HG02884 (cell line): ENCODE results near the gene METRNL.
"Not testable (repeated sequence)": the region's sequence is repeated elsewhere in the genome, so short reads cannot be mapped to it uniquely, and the experiment has no call there.

Source experiments
- ATAC-seq: cut with Tn5 transposase; IDR thresholded peaks from one replicate; pipeline ENCODE4 v1.9.1; 2021; ENCODE audit warnings: mild to moderate bottlenecking, moderate library complexity; ENCODE audit not compliant: unreplicated experiment

The METRNL gene

DNA sequence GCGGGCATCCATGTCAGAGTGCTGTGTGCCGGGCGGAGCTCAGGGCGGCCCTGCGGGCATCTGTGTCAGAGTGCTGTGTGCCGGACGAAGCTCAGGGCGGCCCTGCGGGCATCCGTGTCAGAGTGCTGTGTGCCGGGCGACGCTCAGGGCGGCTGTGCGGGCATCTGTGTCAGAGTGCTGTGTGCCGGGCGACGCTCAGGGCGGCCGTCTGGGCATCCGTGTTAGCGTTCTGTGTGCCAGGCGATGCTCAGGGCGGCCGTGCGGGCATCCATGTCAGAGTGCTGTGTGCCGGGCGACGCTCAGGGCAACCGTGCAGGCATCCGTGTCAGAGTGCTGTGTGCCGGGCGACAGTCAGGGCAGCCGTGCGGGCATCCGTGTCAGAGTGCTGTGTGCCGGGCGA, 55.0 kb downstream of the METRNL start:
- ATAC-seq: not testable (repeated sequence)

DNA sequence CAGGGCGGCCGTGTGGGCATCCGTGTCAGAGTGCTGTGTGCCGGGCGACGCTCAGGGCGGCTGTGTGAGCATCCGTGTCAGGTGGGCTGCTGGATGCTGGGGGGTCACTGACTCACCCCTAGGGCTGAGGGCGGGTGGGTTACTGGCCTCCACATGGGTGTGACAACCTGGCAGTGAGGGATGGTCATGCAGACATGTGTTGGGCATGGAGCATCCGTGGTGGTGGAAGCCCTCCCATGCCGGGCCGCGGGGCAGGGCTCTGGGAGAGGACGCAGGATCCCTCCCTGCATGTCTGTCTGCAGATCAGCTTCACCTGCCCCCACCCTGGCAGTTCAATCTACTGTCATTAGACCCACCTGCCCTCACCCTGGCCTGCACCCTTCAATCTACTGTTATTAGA, 56.3 kb downstream of the METRNL start:
- ATAC-seq: no peak

DNA sequence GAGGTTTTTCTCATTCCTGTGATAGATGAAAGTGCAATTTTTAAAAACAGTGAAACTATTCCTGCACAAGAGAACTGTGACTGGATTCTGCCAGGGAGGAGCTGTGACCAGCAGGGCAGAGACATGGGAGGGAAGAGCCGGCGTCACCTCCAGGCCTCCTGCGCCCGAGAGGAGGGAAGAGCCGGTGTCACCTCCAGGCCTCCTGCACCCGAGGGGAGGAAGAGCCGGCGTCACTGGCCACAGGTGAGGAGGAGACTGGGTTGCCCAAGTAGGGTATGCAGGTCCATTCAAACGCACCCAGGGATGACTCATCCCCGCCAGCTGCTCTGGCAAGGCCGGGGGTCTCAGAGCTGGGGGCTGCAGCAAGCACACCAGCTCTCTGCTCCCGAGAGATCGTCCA, 56.7 kb downstream of the METRNL start:
- no peak for ATAC-seq

DNA sequence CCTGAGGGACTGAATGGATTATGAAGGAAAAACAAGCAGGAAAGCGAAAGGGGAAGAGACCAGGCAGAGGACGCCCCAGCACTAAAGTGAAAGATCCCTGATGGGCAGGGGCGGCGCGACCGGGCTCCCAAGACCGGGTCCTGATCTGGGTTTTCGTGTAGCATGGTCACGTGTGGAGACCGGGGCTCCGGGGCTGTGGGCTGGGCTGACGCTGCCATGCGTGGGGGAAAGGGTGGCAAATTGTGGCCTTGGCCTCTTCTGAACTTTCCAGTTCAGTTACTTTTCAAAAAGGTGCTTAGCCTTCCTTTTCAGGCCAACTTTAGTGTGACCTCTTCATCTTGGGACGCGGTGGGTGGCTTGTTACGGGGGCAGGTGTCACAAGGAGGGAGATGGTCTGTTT, 57.5 kb downstream of the METRNL start:
- no peak for ATAC-seq

DNA sequence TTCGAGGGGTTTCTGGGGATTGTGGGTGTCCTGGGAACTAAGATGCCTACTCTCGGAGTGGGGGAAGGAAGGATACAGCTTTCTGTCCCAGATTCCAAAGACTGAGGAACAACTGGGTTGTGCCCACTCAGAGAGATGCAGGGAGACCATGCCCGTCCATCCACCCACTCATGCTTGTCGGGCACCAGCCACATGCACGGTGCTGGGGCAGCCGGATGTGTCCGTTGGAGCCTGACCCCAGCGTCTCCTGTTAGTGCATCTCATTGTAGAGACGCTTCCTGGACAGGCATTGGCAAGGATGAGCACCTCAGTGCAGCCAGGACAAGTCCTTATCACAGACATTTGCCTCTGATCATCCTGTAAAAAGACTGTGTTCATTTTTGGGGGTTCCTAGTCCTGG, 58.1 kb downstream of the METRNL start:
- ATAC-seq: no peak

DNA sequence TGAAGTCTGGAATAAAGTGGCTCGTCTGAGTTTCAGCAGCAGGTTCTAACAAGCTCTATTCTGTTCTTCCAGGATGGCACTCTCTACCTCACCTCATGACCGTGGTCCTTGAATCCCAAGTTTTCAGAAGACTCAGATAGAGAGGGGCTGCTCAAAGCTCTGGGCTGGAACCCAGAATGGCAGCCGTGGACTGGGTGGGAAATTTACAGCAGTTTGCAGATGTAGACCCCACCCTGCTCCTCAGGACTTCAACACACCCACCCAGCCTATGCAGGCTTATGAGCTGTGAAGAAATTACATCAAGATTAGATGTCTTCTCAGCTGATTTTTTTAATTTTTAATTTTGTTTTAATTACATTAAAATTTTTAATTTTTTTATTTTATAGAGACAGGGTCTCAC, 59.4 kb downstream of the METRNL start:
- ATAC-seq: no peak

DNA sequence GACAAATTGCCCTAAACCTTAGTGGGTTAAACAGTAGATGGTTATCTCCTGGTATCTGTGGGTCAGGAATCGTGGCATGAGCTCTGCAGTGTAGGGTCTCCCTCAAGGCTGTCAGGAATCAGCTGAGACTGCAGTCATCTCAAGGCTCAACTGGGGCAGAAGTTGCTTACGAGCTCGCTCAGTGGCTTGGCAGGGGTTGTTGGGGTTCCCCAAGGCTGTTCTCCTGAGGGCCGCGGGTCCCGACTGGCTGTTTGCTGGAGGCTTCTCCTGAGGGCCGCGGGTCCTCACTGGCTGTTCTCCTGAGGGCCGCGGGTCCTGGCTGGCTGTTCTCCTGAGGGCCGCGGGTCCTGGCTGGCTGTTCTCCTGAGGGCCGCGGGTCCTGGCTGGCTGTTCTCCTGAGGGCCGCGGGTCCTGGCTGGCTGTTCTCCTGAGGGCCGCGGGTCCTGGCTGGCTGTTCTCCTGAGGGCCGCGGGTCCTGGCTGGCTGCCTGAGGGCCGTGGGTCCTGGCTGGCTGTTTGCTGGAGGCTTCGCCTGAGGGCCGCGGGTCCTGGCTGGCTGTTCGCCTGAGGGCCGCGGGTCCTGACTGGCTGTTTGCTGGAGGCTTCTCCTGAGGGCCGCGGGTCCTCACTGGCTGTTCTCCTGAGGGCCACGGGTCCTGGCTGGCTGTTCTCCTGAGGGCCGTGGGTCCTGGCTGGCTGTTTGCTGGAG, 60.3 kb downstream of the METRNL start:
- ATAC-seq: not testable (repeated sequence)

DNA sequence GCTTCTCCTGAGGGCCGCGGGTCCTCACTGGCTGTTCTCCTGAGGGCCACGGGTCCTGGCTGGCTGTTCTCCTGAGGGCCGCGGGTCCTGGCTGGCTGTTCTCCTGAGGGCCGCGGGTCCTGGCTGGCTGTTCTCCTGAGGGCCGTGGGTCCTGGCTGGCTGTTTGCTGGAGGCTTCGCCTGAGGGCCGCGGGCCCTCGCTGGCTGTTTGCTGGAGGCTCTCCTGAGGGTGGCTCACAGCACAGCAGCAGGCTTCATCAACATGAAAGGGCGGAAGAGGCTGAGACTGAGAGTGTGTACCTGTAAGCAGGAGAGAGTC, 60.8 kb downstream of the METRNL start:
- ATAC-seq: not testable (repeated sequence)

DNA sequence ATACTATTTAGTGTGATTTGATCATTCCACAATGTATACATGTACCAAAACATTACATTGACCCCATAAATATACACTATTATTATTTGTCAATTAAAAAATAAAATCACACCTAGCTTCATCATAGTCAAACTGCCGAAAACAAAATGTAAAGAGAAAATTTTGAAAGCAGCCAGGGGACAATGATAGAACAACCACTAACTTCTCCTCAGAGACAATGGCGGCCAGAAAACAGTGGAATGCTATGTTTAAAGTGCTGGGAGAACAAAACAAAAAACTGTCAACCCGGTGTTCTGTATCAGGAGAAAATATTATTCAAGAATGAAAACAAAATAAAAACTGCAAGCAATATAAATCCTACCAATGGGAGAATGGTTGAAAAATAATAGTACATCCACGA, 63.2 kb downstream of the METRNL start:
- no peak for ATAC-seq

DNA sequence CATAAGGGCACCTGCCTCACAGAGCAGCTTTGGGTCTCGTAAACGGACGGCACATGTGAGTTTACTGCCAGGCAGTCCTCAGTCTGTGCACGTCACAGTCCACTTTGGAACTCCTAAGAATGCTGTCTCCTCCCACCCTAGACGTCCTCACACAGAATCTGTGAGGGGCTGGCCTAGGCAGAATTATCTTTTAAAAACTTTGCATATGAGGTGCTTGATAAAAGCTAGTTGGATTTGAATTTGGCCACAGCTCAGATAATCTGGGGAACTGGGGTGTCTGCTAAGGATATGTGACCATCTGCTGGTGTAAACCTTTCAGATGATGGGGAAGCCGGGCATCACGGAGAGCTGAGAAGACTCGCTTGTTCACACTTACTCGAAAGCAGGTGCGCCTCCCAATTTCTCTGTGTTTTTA, 64.4 kb downstream of the METRNL start:
- ATAC-seq: no peak
